Omental fat pad (tissue), 4 donors: ENCODE results near the gene COL23A1. TPM values are rescaled to one million over a fixed set of nuclear protein-coding genes. Genes with fewer than 3 reads are reported as not detected.

Experiments used
- ATAC-seq: fragments of 150-250 bp; one replicate; pipeline ENCODE4 v1.9.1; 2016; ENCODE audit warnings: mild to moderate bottlenecking, moderate library complexity; ENCODE audit not compliant: low FRiP score
- DNase-seq: peaks from one replicate; pipeline ENCODE4 v3.0.0-alpha.2; 2019; ENCODE audit warnings: low spot score
- total RNA-seq, 4 donors: library from RNA; depleted of rRNA; stranded (reverse); fragments of >200 nt; gene quantifications; one replicate each; pipeline ENCODE4 v1.1.0, GENCODE V29; 2016
- TF ChIP-seq, protein P1 (sequence below), 3 donors: fragments of 450-650 bp; IDR thresholded peaks; one replicate each; pipeline ENCODE4 v1.5.1; 2016 to 2017; ENCODE audit warnings: antibody characterized with exemption in 3 of 3, mild to moderate bottlenecking in 3 of 3, moderate library complexity in 2 of 3

COL23A1 gene
- total RNA-seq, 4 donors from 2014 or later: 0.12 to 1.0 (median 0.49) TPM

DNA sequence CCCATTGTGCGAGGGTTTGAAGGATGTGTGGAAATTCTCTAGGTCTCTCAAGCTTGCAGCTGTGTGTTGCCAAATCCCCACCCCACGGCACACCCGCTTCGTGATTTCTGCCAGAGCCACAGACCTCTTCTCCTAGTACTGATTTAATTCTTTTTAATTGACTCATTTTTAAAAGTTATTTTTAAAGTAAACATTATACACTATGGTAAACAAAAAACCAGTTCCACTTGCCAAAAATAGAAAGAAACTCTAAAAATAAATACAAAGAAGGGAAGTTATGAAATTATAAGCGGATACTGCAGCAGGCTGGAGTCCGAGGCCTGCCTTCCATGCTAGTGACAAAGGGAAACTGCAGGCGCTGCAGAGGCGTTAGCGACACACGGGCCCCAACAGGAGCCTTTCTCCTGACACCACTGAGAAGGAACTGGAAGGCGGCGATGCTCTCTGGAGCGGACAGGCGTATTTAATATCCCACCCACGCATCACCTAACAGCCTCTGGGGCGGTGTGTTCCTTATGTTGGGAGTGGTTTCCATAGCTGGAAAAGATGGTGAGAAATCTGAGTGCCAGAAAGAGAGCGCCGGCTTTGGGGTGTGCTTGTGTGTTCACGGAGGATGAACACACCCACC, 122.5 kb downstream of the COL23A1 start:
- TF ChIP-seq, protein P1, sequence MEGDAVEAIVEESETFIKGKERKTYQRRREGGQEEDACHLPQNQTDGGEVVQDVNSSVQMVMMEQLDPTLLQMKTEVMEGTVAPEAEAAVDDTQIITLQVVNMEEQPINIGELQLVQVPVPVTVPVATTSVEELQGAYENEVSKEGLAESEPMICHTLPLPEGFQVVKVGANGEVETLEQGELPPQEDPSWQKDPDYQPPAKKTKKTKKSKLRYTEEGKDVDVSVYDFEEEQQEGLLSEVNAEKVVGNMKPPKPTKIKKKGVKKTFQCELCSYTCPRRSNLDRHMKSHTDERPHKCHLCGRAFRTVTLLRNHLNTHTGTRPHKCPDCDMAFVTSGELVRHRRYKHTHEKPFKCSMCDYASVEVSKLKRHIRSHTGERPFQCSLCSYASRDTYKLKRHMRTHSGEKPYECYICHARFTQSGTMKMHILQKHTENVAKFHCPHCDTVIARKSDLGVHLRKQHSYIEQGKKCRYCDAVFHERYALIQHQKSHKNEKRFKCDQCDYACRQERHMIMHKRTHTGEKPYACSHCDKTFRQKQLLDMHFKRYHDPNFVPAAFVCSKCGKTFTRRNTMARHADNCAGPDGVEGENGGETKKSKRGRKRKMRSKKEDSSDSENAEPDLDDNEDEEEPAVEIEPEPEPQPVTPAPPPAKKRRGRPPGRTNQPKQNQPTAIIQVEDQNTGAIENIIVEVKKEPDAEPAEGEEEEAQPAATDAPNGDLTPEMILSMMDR (IDR thresholded peaks at IDR 0.05): no peak
- ATAC-seq: no peak
- no peak for DNase-seq

DNA sequence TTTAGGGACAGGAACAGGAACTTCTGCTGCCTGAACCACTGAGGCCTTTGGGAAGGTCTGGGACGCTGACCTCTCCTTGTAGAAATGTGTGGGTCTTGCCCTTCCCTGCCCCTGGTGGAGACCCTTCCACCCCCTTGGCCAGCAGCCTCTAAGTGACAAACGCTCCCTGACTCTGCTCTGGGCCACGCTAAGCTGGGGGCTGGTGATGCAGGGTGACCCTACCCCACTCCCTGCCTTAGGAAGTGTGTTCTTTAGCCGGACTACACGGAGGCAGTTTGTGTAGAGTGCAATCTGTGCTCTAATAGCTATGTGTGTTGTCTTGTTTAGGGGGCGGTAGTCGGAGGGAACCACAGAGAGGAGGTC, 123.0 kb downstream of the COL23A1 start:
- ATAC-seq: no peak

DNA sequence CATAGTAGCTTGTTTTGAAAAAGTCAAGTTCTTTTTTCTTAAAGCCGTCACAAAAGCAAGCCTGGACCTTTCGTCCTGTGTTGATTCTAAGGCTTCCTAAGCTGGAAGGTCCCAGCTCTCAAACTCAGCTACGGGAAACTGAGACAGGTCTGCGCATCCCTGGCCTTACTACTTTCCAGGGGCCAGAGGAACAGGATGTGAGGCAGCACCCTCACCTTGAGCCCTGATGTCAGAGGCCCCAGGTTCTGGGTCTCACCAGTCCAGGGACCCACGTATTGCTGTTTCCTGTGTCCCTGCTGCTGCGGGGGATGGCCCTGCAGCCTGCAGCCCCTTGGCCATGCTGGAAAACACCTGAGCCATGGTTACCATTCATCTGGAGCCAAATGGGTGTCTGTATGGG, 123.9 kb downstream of the COL23A1 start:
- TF ChIP-seq, protein P1 (IDR thresholded peaks at IDR 0.05): no peak
- no peak for ATAC-seq
- no peak for DNase-seq

More for the DNA sequence above, 123.0 kb downstream of the COL23A1 start:
- no peak for DNase-seq
- TF ChIP-seq, protein P1 (IDR thresholded peaks at IDR 0.05): no peak

DNA sequence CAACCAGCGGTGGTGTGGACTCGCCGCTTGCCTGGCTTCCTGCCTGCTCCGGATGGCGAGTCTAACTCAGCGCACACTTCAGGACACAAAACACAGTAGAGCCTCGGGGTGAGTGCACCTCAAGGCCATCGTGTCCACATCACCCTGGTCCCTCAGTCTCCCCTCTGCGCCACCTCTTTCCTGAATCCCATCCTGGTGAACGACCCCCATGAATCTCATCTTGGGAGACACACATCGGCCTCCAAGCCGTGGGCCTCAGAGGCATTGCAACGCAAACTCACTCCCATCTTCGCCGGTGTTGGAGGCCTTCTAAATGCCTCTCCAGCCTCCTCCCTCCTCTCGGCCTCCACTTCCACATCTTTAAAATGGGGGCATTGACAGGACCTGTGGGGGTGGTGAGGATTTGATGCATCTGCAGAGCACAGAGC, 124.3 kb downstream of the COL23A1 start:
- TF ChIP-seq, protein P1 (IDR thresholded peaks at IDR 0.05): no peak
- no peak for DNase-seq
- ATAC-seq: no peak

DNA sequence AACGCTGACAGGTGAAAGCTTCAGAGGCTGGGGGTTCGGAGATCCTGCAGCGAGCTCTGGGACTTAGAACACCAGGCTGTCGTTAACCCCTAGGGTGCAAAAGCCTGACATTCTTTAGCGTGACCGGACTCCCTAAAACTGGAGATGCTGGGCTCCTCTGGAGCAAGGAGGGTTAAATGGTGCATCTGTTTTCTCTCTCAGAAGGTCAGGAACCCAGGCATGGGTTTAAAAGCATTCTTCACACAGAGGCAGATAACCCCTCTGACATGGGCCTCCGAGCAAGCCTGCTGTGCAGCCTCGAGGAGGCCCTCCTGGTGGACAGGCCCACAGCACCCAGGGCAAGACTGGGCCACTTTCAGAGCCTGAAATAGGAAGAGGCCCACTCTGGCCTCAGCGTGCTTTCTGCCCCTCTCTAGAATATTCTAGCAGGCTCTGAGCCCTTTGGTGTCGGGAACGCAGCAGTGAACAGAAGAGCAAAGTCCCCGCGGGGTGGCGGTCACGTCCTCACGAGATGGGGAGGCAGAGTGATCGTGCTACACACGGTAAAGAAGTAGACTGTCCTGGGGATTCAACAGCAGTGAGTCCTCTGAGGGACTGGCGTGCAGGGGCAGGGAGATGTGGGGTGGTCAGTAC, 124.8 kb downstream of the COL23A1 start:
- DNase-seq (no peak), ATAC-seq (no peak)
- TF ChIP-seq, protein P1 (IDR thresholded peaks at IDR 0.05): no peak

DNA sequence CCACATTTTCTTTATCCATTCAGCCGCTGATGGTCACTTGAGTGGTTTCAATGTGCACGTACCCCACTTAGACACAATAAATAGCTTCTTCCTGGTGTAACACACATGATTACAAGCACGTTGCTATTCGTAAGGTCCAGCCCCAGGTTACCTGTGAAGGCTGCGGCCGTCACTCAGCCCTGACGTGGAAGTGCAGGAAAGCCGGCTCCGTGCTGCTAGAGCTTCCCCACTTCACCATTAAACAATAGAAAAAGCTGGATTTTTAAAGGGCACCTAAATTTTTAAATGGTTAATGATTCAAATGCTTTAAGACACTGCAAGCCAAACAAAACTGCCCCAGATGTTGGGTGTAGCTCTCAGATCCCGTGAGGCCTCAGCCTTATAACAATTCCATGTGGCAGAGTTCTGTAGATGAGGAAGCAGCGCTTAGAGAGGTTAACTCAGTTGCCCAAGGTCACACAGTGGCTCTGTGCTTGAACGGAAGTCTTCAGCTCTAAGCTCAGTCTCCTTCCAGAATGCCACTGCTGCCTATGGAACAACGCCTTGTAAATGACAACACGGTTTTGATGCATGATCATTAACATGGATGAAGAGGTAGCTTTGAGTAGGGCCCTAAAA, 125.7 kb downstream of the COL23A1 start:
- TF ChIP-seq, protein P1 (IDR thresholded peaks at IDR 0.05): no peak
- no peak for DNase-seq
- ATAC-seq: no peak
